ENCODE results near the gene MBP.

MBP gene

GRCh38 chr18:77016936-77017335 lies 115.6 kb downstream of the MBP start:
- no peak overlapping the region for H3K4ac ChIP-seq (ENCODE audit: low read depth, low read length)
- H2BK5ac ChIP-seq (ENCODE audit: low read length) = no peak overlapping the region
- no CpG with 5 or more reads among the region's 16 CpGs for WGBS (ENCODE audit: extremely low coverage, insufficient coverage, low lambda C conversion rate)

GRCh38 chr18:77015771-77016710 lies 116.5 kb downstream of the MBP start:
- H3K4me3 ChIP-seq (ENCODE audit: low read length) = no peak overlapping the region
- DNase-seq = no peak
- no peak overlapping the region for H4K8ac ChIP-seq (ENCODE audit: low read depth, low read length)
- no peak overlapping the region for H2BK15ac ChIP-seq (replicated peaks; ENCODE audit: low read depth)
- no peak overlapping the region for H3K56ac ChIP-seq (ENCODE audit: low read length)
- H4K5ac ChIP-seq (ENCODE audit: low read length) = no peak overlapping the region
- H3K23ac ChIP-seq (ENCODE audit: low read length) = no peak overlapping the region
- no peak overlapping the region for H2BK5ac ChIP-seq (ENCODE audit: low read length)
- 100% methylated on average over 1 of the region's 16 CpGs for WGBS (ENCODE audit: extremely low coverage, insufficient coverage, low lambda C conversion rate)
- H2AK5ac ChIP-seq (ENCODE audit: low read length) = no peak overlapping the region
- no peak overlapping the region for H3K27ac ChIP-seq (ENCODE audit: low read depth, low read length)
- no peak overlapping the region for H3K4me2 ChIP-seq (ENCODE audit: low read length)
- no peak overlapping the region for H3K4ac ChIP-seq (ENCODE audit: low read depth, low read length)
- H3K79me1 ChIP-seq (ENCODE audit: low read length) = no peaks in the 10 kb centered on the region
- no peak overlapping the region for H3K9ac ChIP-seq (ENCODE audit: low read length)
- no peaks in the 10 kb centered on the region for H3K4me1 ChIP-seq (ENCODE audit: control insufficient read depth, low read depth, low read length)
- no peaks in the 10 kb centered on the region for H3K79me2 ChIP-seq (ENCODE audit: control insufficient read depth, insufficient read depth, low read length)
- H3K18ac ChIP-seq (ENCODE audit: low read length) = no peak overlapping the region
- H3K36me3 ChIP-seq (ENCODE audit: control insufficient read depth, insufficient read depth, low read length) = no peaks in the 10 kb centered on the region
- no peaks in the 10 kb centered on the region for H3K27me3 ChIP-seq (ENCODE audit: insufficient read depth, low read length, poor library complexity)
- no peak overlapping the region for H2BK120ac ChIP-seq (ENCODE audit: low read depth, low read length)

More at GRCh38 chr18:77016936-77017335, 115.6 kb downstream of the MBP start:
- Histone ChIP-seq H3K27ac (ENCODE audit: low read depth, low read length) (no peak overlapping the region), H3K79me1 (ENCODE audit: low read length) (no peaks in the 10 kb centered on the region), H3K36me3 (ENCODE audit: control insufficient read depth, insufficient read depth, low read length) (no peaks in the 10 kb centered on the region), H4K8ac (ENCODE audit: low read depth, low read length) (no peak overlapping the region), H4K5ac (ENCODE audit: low read length) (no peak overlapping the region), H3K4me1 (ENCODE audit: control insufficient read depth, low read depth, low read length) (no peaks in the 10 kb centered on the region), H2BK120ac (ENCODE audit: low read depth, low read length) (no peak overlapping the region), H2BK15ac (replicated peaks; ENCODE audit: low read depth) (no peak overlapping the region), H3K18ac (ENCODE audit: low read length) (no peak overlapping the region), H3K4me3 (ENCODE audit: low read length) (no peak overlapping the region), H3K9ac (ENCODE audit: low read length) (no peak overlapping the region), H2AK5ac (ENCODE audit: low read length) (no peak overlapping the region), H3K23ac (ENCODE audit: low read length) (no peak overlapping the region), H3K4me2 (ENCODE audit: low read length) (no peak overlapping the region), H3K79me2 (ENCODE audit: control insufficient read depth, insufficient read depth, low read length) (no peaks in the 10 kb centered on the region), H3K27me3 (ENCODE audit: insufficient read depth, low read length, poor library complexity) (no peaks in the 10 kb centered on the region), H3K56ac (ENCODE audit: low read length) (no peak overlapping the region)
- no peak for DNase-seq

GRCh38 chr18:77015169-77015568 lies 117.4 kb downstream of the MBP start:
- H3K4ac ChIP-seq (ENCODE audit: low read depth, low read length) = no peak overlapping the region
- H3K9ac ChIP-seq (ENCODE audit: low read length) = no peak overlapping the region
- H3K79me2 ChIP-seq (ENCODE audit: control insufficient read depth, insufficient read depth, low read length) = no peaks in the 10 kb centered on the region
- no peak overlapping the region for H4K8ac ChIP-seq (ENCODE audit: low read depth, low read length)
- DNase-seq = no peak
- no peak overlapping the region for H2AK5ac ChIP-seq (ENCODE audit: low read length)
- no peak overlapping the region for H2BK5ac ChIP-seq (ENCODE audit: low read length)
- no peaks in the 10 kb centered on the region for H3K27me3 ChIP-seq (ENCODE audit: insufficient read depth, low read length, poor library complexity)
- H3K4me3 ChIP-seq (ENCODE audit: low read length) = no peak overlapping the region
- no peak overlapping the region for H3K56ac ChIP-seq (ENCODE audit: low read length)
- H3K79me1 ChIP-seq (ENCODE audit: low read length) = no peaks in the 10 kb centered on the region
- no peaks in the 10 kb centered on the region for H3K36me3 ChIP-seq (ENCODE audit: control insufficient read depth, insufficient read depth, low read length)
- H3K4me2 ChIP-seq (ENCODE audit: low read length) = no peak overlapping the region
- no CpG with 5 or more reads among the region's 4 CpGs for WGBS (ENCODE audit: extremely low coverage, insufficient coverage, low lambda C conversion rate)
- H4K5ac ChIP-seq (ENCODE audit: low read length) = no peak overlapping the region
- no peak overlapping the region for H3K23ac ChIP-seq (ENCODE audit: low read length)
- no peaks in the 10 kb centered on the region for H3K4me1 ChIP-seq (ENCODE audit: control insufficient read depth, low read depth, low read length)
- H3K18ac ChIP-seq (ENCODE audit: low read length) = no peak overlapping the region
- no peak overlapping the region for H2BK120ac ChIP-seq (ENCODE audit: low read depth, low read length)
- H3K27ac ChIP-seq (ENCODE audit: low read depth, low read length) = no peak overlapping the region
- no peak overlapping the region for H2BK15ac ChIP-seq (replicated peaks; ENCODE audit: low read depth)

GRCh38 chr18:77014538-77014937 lies 118.0 kb downstream of the MBP start:
- Histone ChIP-seq H2BK120ac (ENCODE audit: low read depth, low read length) (no peak overlapping the region), H2BK15ac (replicated peaks; ENCODE audit: low read depth) (no peak overlapping the region), H4K8ac (ENCODE audit: low read depth, low read length) (no peak overlapping the region), H3K4me2 (ENCODE audit: low read length) (no peak overlapping the region), H3K4me3 (ENCODE audit: low read length) (no peak overlapping the region), H2AK5ac (ENCODE audit: low read length) (no peak overlapping the region), H3K9ac (ENCODE audit: low read length) (no peak overlapping the region), H3K4me1 (ENCODE audit: control insufficient read depth, low read depth, low read length) (no peaks in the 10 kb centered on the region), H3K27ac (ENCODE audit: low read depth, low read length) (no peak overlapping the region), H3K56ac (ENCODE audit: low read length) (no peak overlapping the region), H3K79me1 (ENCODE audit: low read length) (no peaks in the 10 kb centered on the region), H3K18ac (ENCODE audit: low read length) (no peak overlapping the region), H3K27me3 (ENCODE audit: insufficient read depth, low read length, poor library complexity) (no peaks in the 10 kb centered on the region), H3K36me3 (ENCODE audit: control insufficient read depth, insufficient read depth, low read length) (no peaks in the 10 kb centered on the region), H4K5ac (ENCODE audit: low read length) (no peak overlapping the region), H2BK5ac (ENCODE audit: low read length) (no peak overlapping the region), H3K79me2 (ENCODE audit: control insufficient read depth, insufficient read depth, low read length) (no peaks in the 10 kb centered on the region), H3K23ac (ENCODE audit: low read length) (no peak overlapping the region), H3K4ac (ENCODE audit: low read depth, low read length) (no peak overlapping the region)
- WGBS (ENCODE audit: extremely low coverage, insufficient coverage, low lambda C conversion rate) = no CpG with 5 or more reads among the region's 5 CpGs
- no peak for DNase-seq

GRCh38 chr18:77013811-77014521 lies 118.6 kb downstream of the MBP start:
- Histone ChIP-seq H3K56ac (ENCODE audit: low read length) (no peak overlapping the region), H3K79me1 (ENCODE audit: low read length) (no peaks in the 10 kb centered on the region), H3K4me1 (ENCODE audit: control insufficient read depth, low read depth, low read length) (no peaks in the 10 kb centered on the region), H4K8ac (ENCODE audit: low read depth, low read length) (no peak overlapping the region), H3K27me3 (ENCODE audit: insufficient read depth, low read length, poor library complexity) (no peaks in the 10 kb centered on the region), H2BK15ac (replicated peaks; ENCODE audit: low read depth) (no peak overlapping the region), H4K5ac (ENCODE audit: low read length) (no peak overlapping the region), H3K27ac (ENCODE audit: low read depth, low read length) (no peak overlapping the region), H3K36me3 (ENCODE audit: control insufficient read depth, insufficient read depth, low read length) (no peaks in the 10 kb centered on the region), H3K4me2 (ENCODE audit: low read length) (no peak overlapping the region), H2AK5ac (ENCODE audit: low read length) (no peak overlapping the region), H2BK5ac (ENCODE audit: low read length) (no peak overlapping the region), H3K4ac (ENCODE audit: low read depth, low read length) (no peak overlapping the region), H3K4me3 (ENCODE audit: low read length) (no peak overlapping the region), H3K23ac (ENCODE audit: low read length) (no peak overlapping the region), H3K9ac (ENCODE audit: low read length) (no peak overlapping the region), H2BK120ac (ENCODE audit: low read depth, low read length) (no peak overlapping the region), H3K18ac (ENCODE audit: low read length) (no peak overlapping the region), H3K79me2 (ENCODE audit: control insufficient read depth, insufficient read depth, low read length) (no peaks in the 10 kb centered on the region)
- no CpG with 5 or more reads among the region's 18 CpGs for WGBS (ENCODE audit: extremely low coverage, insufficient coverage, low lambda C conversion rate)
- DNase-seq = no peak

Measured in mesendoderm (in vitro differentiated cells).